Breast epithelium (tissue), 3 donors: ENCODE data around the gene DPEP1.

Source experiments
- POLR2A ChIP-seq: fragments of 450-650 bp; IDR thresholded peaks from one replicate; pipeline ENCODE4 v1.6.1; 2016; ENCODE audit warnings: antibody characterized with exemption, mild to moderate bottlenecking, moderate library complexity
- POLR2AphosphoS5 ChIP-seq, 3 donors: sonication (generic); formaldehyde crosslinking; IDR thresholded peaks; one replicate each; pipeline ENCODE4 v1.6.1; 2017; ENCODE audit warnings: antibody characterized with exemption in 3 of 3
- TF ChIP-seq, protein P1 (sequence below), 3 donors: fragments of 450-650 bp; IDR thresholded peaks; one replicate each; pipeline ENCODE4 v1.5.1; 2016 to 2017; ENCODE audit warnings: antibody characterized with exemption in 3 of 3, mild to moderate bottlenecking in 3 of 3, moderate library complexity in 3 of 3

- TF ChIP-seq POLR2A (no peak), POLR2AphosphoS5 (IDR thresholded peaks at IDR 0.05) (no peak)
- TF ChIP-seq, protein P1, sequence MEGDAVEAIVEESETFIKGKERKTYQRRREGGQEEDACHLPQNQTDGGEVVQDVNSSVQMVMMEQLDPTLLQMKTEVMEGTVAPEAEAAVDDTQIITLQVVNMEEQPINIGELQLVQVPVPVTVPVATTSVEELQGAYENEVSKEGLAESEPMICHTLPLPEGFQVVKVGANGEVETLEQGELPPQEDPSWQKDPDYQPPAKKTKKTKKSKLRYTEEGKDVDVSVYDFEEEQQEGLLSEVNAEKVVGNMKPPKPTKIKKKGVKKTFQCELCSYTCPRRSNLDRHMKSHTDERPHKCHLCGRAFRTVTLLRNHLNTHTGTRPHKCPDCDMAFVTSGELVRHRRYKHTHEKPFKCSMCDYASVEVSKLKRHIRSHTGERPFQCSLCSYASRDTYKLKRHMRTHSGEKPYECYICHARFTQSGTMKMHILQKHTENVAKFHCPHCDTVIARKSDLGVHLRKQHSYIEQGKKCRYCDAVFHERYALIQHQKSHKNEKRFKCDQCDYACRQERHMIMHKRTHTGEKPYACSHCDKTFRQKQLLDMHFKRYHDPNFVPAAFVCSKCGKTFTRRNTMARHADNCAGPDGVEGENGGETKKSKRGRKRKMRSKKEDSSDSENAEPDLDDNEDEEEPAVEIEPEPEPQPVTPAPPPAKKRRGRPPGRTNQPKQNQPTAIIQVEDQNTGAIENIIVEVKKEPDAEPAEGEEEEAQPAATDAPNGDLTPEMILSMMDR (IDR thresholded peaks at IDR 0.05) = no peak
Observed at GRCh38 chr16:89616623-89617022, 3.2 kb downstream of the DPEP1 start.
